Hematopoietic multipotent progenitor cell (in vitro differentiated cells): ENCODE data around the gene ELF2. TPM values are rescaled to one million over a fixed set of nuclear protein-coding genes. Genes with fewer than 3 reads are reported as not detected.
"Not testable (repeated sequence)": the region's sequence is repeated elsewhere in the genome, so short reads cannot be mapped to it uniquely, and the experiment has no call there.

ENCODE experiments used
- DNase-seq, 3 donors: peaks; one replicate each; pipeline ENCODE4 v3.0.0-alpha.2; 2011 to 2015; ENCODE audit warnings: low read depth in 2 of 3, low spot score in 2 of 3
- total RNA-seq: library from RNA; depleted of rRNA; stranded (reverse); fragments of >200 nt; gene quantifications from one replicate; pipeline ENCODE4 v1.2.3, GENCODE V29; 2012

Gene ELF2
- total RNA-seq, 1 donor: 34.2 TPM

DNA sequence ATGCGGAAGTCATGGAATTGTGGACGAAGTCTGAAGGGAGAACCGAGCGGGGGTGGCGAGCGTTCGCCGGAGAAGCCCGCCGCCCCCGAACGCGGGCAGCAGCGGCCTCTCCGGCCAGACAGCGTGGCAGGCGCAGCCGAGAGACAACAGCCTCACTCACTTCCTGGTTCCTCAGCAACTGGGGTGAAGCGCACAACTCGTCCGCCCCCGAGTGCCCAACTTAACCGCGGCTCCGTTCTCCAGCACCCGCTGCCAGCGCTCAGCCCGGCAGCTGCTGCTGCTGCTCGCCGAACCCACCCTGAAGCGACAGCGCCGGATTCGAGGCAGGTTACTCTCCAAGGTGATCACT is 93.4 kb downstream of the ELF2 start:
- peak in 2 of 3 donors; percentile 68 to 74 for DNase-seq

DNA sequence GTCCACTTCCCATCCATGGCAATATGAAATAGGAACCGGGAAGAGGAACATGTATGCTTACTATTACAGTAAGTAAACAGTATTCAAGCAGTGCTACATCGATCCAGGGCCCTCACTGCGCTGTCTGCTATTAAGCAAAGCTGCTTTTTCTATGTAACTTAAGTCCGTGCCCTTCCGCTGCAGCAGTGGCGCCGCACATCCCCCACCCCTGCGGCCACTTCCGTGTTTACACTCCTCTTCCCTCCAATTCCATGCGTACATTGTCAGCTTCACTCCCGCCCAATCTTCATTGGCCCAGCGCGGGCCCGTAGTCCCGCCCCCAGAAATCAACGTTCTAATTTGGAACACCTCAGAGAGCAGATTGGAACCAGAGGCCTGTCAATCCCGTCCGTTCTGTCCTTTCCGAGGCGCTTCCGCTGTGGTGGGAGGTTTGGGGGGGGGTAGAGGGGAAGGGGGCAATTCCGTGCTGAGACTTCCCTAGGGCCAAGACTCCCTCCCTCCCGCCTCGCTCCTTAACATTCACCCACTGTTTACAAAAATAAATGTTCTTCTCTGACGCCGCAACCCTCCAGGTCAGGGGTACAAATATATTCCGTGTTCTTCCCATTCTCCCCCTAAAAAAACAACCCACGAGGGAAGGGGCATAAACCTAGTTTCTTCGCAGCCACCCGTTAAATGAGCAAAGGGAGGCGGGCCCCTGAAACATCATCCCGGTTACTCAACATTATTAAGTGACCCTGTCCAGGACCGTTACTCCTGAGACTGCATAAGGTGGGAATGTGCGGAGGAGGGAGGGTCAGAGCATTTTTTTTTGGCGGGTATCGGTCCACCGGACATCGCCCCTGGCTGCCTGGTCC is 94.0 kb downstream of the ELF2 start:
- DNase-seq: peak; percentile 77 to 97 (median 94)

DNA sequence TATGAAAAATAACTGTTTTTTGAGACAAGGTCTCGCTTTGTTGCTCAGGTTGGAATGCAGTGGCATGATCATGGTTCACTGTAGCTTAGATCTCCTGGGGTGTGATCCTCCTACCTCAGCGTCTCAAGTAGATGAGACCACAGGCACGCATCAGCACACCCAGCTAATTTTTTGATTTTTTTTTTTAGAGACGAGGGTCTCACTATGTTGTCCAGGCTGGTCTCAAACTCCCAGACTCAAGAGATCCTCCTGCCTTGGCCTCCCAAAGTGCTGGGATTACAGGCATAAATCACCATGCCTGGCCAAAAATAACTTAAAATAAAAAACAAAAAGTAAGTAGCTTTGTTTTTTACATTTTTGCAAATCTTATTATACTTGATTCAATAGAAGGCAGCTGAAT is 98.1 kb downstream of the ELF2 start:
- DNase-seq: no peak

DNA sequence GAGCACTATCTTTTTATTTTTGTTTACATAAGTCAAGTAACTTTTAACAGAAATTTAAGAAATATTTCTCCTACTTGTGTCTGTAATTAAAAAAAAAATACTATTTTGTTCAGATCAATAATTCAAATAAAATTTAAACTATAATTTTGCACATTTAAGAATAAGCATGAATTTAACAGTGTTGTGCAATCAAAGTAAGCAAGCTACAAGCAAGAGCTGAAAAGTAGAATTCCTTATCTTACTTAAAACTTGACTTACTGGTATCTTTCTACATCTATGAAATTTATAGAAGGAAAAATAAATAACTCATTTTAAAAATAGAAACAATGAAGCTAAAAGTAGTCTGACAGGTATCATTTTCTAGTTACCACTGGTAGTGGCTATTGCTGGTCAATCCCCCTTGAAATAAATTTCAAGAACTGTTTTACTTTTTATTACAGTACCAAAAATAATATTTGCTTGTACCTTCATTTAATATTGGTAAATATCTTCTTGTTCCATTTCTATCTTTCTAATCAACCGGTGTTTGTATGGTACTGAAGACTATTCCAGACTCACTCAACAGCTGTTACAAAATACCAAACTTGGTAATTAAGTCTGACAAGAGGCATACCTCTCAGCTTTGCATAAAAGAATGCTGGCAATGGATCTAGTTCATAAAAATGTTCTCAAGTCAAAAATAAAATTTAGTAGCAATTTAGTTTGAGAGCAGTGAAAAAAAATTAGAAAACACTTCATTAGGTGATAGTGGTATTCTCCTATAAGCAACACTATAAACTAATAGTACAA is 99.3 kb downstream of the ELF2 start:
- DNase-seq: no peak

DNA sequence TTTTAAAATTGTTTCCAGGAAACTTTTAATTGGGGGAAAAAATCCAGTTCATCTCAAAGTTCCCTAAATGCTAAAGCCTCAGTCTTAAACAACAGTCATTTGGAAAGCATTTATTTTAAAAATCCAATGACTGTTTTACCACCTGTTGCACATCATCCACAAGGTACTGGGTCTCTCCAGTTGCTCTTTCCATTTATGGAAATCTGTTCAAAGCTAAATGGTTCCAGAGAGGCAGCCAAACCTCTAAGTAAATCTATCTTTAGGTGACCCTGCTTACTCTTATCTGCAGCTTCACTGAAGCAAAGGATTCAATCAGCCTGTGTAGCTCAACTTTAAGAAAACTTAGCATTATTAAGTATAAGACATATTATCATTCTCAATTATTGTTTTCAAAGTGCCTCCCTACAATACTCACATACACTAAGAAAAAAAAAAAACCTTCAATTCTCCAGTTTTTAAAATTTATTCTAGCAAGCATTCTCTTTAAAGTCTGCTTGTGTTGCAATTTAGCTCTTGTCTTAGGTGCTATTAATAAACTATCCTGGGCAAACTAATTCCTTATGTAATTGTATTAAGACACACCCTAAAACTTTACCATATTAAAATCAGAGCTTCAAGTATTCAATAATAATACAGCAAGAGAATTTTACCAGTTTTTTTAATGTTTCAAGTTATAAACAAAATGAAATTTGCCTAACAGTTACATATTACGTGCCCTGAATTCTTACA is 100.8 kb downstream of the ELF2 start:
- no peak for DNase-seq

DNA sequence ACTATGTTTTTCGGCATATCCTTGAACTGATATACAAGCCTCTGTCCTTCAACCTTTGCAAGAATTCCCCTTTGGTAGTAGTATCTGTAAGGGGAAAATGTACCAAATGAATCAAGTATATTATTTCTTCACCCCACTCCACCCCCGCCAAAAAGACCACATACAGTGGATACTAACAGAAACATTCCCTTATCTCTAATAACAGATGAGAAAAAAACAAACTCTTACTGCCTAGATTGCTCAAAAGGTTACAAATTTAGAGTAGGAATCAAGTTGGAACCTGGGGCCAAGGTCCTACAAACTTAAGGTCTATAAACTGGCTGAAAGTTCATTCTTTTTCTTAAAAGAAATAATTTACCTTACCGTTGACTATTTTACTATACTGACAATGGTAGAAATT is 116.4 kb downstream of the ELF2 start:
- no peak for DNase-seq

DNA sequence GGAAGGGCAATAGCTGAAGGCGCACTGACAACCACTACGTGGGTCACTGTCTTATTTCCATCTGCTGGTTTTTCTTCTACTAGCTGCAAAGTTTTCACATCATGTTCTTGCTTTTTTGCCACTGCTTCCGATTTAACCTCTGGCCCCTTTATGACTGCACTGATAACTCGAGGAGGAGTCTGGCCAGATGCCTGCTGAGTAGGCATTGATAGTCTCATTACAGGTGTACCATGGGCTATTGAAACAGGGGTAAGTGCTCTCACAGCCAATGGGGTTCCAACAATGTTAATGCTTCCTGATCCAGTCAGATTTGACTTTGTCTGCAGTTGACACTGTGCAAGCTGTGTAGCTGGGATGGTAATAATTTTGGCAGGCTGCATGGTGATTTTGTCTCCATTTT is 118.0 kb downstream of the ELF2 start:
- not testable (repeated sequence) for DNase-seq

DNA sequence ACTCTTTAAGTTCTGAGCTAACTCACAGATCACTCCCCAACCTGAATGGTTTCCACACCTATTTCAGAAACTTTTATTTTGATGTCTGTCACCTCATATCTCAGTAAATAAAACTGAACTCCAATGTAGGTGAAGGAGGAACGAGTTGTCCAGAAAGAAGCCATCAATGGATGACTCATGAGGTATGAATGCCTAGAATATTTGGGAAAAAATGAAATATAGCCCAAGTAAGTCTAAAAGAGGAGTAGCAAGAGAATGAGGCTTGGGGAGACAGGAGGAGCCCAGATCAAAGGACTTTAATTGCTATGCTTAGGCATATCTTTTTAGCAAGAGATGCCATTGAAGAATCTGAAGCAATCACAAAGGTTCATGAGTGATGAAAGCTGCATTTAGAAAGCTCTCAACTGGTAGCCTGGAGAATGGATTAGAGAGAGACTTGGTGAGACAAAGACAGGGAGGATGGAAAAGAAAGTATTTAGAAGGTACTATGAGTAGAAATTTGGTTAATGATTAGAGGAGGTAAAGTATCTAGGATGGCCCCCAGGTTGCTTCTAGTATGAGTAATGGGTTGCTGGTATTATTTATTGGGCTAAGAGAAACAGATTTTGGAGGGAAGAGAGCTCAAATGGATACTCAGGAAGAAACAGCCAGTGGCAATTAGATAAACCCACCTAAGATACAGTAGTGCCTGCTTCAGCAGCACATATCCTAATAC is 122.1 kb downstream of the ELF2 start:
- no peak for DNase-seq

DNA sequence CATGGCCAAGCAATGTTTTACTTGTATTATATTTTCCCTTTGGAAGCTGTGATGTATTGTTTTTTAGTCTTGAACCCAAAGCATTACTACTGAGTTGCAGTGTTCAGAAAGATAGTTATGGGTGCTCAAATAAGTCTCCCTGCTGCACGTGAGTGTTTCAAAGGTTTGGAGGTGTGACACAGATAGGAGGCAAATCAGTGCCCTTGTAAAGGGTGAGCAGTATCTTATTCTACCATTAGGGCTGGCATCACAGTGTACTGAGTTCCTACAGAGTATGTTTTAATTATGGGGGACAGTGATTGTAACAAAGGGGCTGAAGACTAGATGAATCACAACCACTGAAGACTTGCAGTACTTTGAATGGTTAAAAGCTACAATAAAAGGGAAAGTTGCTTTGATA is 123.1 kb downstream of the ELF2 start:
- no peak for DNase-seq

DNA sequence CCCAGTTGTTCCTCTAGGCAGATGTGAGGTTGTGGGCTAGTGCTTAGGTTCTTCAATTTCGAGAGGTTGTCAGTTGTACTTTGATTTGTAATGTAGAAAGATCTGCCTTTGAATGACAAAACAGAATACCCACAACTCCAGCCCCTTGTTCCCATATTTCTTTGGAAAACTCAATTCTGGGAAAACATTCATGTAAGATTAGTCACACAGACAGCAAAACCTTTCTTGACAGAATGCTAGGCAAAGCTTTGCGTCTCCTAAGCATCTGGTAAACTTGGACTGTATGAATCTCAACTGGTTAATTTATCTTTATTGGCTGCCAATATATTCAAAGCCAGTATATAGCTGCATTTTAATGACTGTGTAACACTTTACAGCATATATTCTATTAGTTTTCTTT is 126.6 kb downstream of the ELF2 start:
- DNase-seq: no peak

DNA sequence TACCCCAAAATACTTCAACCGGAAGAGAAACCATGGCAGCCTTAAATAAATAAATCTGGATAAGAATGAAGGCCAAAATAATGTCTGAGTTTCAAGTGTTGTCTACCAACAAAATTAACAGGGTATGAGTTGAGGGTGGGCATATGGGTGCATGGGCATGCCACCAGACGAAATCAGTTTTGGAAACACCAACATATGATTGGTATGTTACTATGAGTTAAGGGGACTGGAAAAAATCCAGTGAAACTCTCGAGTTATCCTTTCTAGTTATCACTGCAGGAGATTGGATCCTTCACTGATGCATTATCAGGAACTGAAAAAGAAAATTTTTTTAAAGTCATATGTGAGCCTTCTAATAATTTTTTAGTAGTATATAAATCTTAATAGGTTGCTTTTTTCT is 129.0 kb downstream of the ELF2 start:
- DNase-seq: no peak

DNA sequence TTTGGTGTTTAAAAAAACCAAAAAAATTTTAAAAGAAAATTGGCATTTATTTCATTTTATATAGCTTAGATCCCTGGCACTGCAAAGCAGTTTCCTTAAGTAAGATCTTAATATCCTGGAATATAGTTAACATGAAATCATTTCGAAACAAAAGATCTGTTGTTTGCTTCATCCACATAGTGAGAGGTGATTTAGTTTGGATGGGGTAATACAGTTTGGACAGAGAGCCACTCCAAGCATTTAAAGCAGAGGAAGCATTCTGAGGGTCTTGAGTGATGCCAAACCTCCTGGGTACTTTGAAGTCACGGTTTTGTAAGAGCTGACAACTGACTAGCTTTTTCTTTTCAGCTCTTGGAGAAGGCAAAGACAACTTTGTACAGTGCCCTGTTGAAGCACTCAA is 132.7 kb downstream of the ELF2 start:
- DNase-seq: no peak

DNA sequence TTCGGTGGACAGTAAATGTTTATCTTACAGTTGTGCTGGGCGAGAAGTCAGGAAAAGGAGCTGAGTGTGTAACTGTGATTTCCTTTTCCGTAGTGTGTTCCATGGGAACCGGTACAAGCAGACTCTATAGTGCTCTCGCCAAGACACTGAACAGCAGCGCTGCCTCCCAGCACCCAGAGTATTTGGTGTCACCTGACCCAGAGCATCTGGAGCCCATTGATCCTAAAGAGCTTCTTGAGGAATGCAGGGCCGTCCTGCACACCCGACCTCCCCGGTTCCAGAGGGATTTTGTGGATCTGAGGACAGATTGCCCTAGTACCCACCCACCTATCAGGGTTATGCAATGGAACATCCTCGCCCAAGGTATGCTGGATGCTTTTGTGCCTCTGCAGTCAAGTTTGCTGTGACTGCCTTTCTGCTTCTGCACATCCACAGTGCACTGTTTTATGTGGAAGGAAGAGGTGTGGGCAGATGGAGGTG is 134.0 kb downstream of the ELF2 start:
- no peak for DNase-seq

DNA sequence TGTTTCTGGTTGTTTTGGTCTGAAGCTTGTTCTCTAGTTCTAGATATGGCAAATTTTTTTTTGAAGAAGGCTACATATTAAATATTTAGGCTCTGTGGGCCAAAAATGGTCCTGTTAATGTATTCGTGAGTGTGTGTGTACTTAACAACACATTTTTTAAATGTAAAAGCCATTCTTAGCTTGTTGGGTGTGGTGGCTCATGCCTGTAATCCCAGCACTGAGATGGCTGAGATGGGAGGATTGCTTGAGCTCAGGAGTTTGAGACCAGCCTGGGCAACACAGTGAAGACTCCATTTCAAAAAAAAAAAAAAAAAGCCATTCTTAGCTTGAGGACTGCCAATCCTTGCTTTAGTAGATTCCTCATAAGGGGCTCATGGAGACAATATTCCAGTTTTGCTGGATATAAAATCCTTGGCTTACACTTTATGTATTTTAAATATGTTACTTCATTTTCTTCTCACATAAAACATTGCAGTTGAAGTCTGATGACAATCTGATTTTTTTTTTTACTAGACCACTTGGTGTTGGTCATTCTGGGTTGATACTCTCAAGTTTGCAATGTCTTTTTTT is 138.1 kb downstream of the ELF2 start:
- DNase-seq: no peak

DNA sequence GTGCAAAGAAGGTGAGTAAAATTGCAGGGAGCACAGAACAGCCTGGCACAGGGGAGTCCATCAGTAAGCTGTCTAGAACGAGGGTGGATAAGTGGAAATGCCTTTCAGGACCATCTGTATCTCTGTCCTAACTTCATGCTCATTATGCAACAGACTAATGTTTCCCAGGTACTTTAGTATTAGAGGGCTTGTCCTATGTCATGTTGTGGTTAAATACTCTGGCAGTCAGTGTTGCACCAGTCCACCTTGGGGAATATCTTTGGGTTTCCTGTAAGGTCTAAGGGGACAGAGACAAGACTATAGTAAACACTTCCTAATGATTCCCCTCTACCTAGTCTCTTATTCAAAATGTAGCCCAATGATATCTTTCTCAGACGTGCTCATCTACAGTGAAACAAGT is 140.1 kb downstream of the ELF2 start:
- DNase-seq: no peak

DNA sequence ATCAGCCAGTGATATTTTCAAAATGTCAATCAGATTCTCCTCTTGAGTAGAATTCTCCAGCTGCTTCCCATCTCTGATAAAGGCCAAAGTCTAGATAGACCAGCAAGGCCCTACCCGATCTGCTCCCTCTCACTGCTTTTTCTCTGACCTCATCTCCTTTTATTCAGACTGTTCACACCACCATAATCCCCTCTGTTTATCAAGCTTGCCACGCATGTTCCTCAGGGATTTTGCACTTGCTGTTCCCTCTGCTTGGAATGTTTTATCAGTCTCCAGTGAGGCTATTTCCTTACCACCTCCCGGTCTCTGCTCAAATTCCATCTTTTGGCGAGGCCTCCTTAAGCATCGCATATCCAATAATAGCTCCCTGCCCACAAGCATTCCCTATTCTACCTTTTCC is 141.4 kb downstream of the ELF2 start:
- no peak for DNase-seq

DNA sequence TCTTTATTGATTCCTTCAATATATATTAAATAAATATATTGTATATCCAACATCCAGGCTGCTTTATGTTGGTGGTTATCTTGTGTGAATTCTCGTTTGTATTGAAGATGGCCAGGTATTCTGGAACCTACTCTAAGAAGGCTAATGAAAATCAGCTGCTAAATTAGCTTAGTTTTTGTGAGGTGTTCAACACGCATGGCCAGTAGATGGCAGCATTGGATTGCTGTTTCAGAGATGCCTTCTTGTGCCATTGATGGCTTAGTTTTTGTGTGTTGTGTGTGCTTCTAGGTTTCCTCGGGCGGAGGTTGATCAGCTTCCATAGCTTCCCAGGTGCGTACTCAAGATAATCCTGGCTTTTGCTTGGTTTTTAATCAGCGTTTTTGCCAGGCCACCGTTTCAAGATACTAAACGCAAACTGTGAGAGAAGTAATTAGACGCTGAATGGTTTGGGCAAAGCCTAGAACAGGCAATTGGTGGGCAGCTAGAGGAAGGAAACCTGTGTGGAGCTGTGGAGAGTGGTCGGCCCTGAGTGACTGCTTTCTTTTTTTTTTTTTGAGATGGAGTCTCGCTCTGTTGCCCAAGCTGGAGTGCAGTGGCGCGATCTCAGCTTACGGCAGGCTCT is 146.3 kb downstream of the ELF2 start:
- peak; percentile 58 to 93 (median 78) for DNase-seq

DNA sequence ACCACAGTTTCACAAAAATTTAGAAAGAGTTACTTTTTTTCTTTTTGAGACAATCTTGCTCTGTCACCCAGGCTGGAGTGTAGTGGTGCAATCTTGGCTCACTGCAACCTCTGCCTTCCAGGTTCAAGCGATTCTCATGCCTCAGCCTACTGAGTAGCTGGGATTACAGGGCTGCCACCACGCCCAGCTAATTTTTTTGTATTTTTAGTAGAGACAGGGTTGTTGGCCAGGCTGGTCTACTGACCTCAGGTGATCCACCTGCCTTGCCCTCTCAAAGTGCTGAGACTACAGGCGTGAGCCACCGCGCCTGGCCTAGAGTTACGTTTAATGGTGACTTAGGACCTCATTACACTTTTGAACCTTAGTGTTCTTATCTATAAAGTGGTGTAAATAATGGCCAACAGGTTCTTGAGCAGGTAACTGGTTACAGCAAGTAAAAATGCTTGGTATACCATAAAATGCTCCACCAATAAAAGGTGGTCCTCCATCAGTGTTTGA is 147.1 kb downstream of the ELF2 start:
- not testable (repeated sequence) for DNase-seq

DNA sequence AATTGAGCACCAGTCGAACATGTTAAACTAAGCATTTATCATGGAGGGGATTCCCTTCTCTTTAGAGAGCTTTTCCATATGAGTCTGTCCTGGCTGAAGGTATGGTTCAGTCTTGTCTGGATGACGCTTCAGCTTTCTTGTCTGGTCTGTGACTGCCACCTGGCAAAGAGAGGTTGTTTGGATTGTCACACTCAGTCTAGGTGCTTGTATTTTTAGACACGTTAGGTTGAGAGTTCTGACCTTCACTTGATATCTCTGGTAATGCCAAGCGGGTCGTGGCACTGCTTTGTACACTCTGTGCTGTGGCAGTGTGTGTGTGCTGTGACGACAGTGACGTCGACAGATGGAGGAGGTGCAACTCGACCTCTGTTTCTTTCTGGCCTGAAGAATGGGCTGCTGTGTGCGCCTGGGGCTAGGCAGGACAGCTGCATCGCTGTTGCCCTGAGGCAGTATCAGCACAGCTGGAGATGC is 148.8 kb downstream of the ELF2 start:
- DNase-seq: no peak

DNA sequence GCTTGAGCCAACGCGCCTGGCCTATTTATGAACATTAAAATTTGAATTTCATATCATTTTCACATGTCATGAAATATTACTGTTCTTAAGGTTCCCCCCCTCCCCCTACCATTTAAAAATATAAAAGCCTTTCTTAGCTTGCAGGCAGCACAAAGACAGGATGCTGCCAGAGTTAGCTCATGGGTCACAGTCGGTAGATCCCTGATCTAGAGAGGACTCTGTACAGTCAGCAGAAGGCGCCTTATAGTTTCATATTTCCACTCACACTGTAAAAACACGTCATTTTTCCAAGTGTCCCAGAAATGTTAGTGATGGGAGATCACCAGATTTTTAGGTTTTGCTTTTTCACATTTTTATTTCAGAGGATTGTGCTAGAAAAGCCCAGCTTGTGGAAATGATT is 149.2 kb downstream of the ELF2 start:
- no peak for DNase-seq
